WI38 (cell line): ENCODE measurements around the gene NR3C2.

ENCODE experiments used
- H3K4me3 ChIP-seq: 2 replicates; pipeline ENCODE4 v1.5.1; 2011; ENCODE audit warnings: low read depth, mild to moderate bottlenecking, control low read depth, low read length
- TF ChIP-seq, protein P1 (sequence below): IDR thresholded peaks from 2 replicates; pipeline ENCODE4 v1.5.1; 2012; ENCODE audit warnings: low read depth, mild to moderate bottlenecking, control low read depth, low read length

NR3C2 gene

DNA sequence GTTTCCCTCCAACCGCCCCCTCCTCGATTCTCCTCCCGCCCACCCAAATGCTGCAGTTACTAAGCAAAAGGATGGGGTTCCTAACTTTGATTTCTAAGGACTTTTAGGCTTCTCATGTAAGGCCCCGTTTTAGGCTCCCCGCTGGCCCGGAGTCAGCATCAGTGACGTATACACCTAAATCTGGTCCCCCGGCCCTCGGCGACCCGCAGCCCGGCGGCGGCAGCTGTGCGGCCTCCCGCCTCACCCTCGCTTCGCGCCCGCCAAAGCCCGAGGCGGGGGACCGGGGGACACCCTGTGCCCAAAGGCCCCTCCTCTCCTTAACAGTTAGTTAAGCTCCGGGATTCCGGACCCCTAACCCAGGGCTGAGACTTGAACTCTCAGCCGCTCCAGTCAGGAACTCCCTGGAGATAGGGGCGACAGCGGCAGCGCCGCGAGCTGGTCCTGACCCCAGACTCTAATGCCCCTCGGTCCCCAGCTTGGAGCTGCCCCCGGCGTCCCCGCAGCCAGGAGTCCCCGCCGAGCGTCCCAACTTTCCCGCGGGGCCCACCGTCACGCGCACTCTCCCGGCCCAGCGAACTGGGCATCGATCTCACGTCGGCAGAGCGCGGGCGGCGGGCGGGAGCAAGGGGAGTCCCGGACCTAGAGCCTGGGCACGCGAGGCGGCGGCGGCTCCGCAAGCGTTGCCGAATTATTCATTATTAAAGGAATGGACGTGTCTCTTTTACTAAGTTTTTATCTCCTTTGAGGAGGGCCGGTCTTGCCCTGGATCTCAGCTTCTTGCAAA, 1.5 kb upstream of the NR3C2 start:
- TF ChIP-seq, protein P1, sequence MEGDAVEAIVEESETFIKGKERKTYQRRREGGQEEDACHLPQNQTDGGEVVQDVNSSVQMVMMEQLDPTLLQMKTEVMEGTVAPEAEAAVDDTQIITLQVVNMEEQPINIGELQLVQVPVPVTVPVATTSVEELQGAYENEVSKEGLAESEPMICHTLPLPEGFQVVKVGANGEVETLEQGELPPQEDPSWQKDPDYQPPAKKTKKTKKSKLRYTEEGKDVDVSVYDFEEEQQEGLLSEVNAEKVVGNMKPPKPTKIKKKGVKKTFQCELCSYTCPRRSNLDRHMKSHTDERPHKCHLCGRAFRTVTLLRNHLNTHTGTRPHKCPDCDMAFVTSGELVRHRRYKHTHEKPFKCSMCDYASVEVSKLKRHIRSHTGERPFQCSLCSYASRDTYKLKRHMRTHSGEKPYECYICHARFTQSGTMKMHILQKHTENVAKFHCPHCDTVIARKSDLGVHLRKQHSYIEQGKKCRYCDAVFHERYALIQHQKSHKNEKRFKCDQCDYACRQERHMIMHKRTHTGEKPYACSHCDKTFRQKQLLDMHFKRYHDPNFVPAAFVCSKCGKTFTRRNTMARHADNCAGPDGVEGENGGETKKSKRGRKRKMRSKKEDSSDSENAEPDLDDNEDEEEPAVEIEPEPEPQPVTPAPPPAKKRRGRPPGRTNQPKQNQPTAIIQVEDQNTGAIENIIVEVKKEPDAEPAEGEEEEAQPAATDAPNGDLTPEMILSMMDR: no peak
- peak overlapping the region; percentile 81 for H3K4me3 ChIP-seq

GRCh38 chr4:148442832-148443511, 758 bp upstream of the NR3C2 start:
- TF ChIP-seq, protein P1: no peak
- peak overlapping the region; percentile 81 for H3K4me3 ChIP-seq

- TF ChIP-seq, protein P1: no peak
- peak overlapping the region; percentile 81 for H3K4me3 ChIP-seq
Observed at GRCh38 chr4:148441624-148441985, 609 bp downstream of the NR3C2 start.

GRCh38 chr4:148438047-148438446, 4.2 kb downstream of the NR3C2 start:
- no peak overlapping the region for H3K4me3 ChIP-seq
- TF ChIP-seq, protein P1: no peak

GRCh38 chr4:148437439-148437838, 4.8 kb downstream of the NR3C2 start:
- H3K4me3 ChIP-seq: no peak overlapping the region
- TF ChIP-seq, protein P1: no peak

DNA sequence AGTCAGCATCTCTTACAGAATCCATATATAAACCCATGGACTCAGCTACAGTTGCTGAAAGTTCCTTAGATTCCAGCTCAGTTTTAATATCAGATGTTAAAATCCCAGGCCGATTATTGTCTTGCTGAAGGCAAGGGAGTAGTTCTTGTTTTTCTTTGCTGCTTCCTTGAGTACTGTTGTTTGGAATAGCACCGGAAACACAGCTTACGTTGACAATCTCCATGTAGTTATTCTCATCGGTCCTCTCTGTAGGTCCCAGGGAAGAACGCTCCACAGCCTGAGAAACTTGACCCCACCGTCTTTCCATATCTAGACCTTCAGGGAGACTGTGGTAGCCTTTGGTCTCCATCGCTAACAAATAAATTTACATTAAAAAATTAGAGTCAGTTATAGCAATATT, 5.7 kb downstream of the NR3C2 start:
- TF ChIP-seq, protein P1: no peak
- no peak overlapping the region for H3K4me3 ChIP-seq
